Panc1 (cell line): ENCODE results near the gene ZNF506.
"Not testable (repeated sequence)": the region's sequence is repeated elsewhere in the genome, so short reads cannot be mapped to it uniquely, and the experiment has no call there.

Experiments
- REST ChIP-seq, 2 experiments: IDR thresholded peaks; 2 replicates each; pipeline ENCODE4 v1.6.1; 2011 to 2012; ENCODE audit warnings: low read depth in 2 of 2, control low read depth in 1 of 2, low read length in 1 of 2, mild to moderate bottlenecking in 1 of 2, moderate library complexity in 1 of 2; ENCODE audit not compliant: insufficient read depth in 1 of 2
- SIN3A ChIP-seq: IDR thresholded peaks from 2 replicates; pipeline ENCODE4 v1.6.1; 2012; ENCODE audit warnings: low read depth, mild to moderate bottlenecking, low read length, moderate library complexity, borderline replicate concordance; ENCODE audit not compliant: insufficient read depth
- TF ChIP-seq, protein P1 (sequence below): fragments of 450-650 bp; IDR thresholded peaks from 2 replicates; pipeline ENCODE4 v1.5.1; 2017; ENCODE audit warnings: mild to moderate bottlenecking

- TF ChIP-seq, protein P1, sequence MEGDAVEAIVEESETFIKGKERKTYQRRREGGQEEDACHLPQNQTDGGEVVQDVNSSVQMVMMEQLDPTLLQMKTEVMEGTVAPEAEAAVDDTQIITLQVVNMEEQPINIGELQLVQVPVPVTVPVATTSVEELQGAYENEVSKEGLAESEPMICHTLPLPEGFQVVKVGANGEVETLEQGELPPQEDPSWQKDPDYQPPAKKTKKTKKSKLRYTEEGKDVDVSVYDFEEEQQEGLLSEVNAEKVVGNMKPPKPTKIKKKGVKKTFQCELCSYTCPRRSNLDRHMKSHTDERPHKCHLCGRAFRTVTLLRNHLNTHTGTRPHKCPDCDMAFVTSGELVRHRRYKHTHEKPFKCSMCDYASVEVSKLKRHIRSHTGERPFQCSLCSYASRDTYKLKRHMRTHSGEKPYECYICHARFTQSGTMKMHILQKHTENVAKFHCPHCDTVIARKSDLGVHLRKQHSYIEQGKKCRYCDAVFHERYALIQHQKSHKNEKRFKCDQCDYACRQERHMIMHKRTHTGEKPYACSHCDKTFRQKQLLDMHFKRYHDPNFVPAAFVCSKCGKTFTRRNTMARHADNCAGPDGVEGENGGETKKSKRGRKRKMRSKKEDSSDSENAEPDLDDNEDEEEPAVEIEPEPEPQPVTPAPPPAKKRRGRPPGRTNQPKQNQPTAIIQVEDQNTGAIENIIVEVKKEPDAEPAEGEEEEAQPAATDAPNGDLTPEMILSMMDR = not testable (repeated sequence)
- not testable (repeated sequence) for TF ChIP-seq REST (IDR thresholded peaks at IDR 0.05; ENCODE audit: insufficient read depth in 1 of 2, low read depth in 2 of 2, low read length in 1 of 2); SIN3A
These were observed 77.6 kb downstream of the ZNF506 start for GRCh38 chr19:19743921-19744320.
